ENCODE results near the gene NSMF. TPM values are rescaled to one million over a fixed set of nuclear protein-coding genes. Genes with fewer than 3 reads are reported as not detected.

The NSMF gene
- total RNA-seq, 2 donors from 2014 or later: 41.5 to 54.2 TPM

DNA sequence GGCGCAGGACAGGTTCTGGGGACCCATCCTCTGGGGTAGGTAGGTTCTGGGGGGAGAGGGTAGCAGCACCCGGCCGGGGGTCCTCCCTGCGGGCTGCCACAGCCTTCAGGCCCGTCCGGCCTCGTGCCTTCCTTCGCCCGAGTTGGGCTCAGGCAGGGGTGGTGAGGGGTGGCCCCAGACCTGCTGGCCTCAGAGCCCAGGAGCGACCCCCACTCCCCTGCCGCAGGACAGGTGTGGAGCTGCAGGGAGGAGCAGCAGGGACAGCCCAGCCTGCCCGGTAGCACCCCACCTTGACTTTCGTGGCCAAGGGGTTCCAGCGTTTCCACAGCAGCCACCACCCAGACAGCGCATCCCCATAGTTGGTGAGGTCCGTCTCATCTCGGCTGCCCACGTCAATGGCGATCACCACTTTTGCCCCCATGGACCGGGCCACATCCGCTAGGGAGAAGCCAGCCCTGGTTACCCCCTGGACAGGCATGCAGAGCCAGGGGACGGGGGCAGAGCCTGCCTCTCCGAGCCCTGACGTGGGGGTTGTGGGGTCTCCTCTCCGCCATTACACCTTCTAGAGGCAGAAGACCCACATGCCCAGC is 3.4 kb upstream of the NSMF start:
- no peaks in the 10 kb centered on the region for H3K9me3 ChIP-seq (ENCODE audit: control insufficient read depth, low read length, poor library complexity, severe bottlenecking)
- Mint-ChIP-seq H3K36me3 (ENCODE audit: low read depth) (no peaks in the 10 kb centered on the region), H3K27me3 (no peaks in the 10 kb centered on the region), H3K27ac (no peak overlapping the region), H3K4me3 (peak overlapping the region; percentile 75), H3K4me1 (peaks cover 16% of the 10 kb centered on the region)
- ATAC-seq (no peak), DNase-seq (no peak)

DNA sequence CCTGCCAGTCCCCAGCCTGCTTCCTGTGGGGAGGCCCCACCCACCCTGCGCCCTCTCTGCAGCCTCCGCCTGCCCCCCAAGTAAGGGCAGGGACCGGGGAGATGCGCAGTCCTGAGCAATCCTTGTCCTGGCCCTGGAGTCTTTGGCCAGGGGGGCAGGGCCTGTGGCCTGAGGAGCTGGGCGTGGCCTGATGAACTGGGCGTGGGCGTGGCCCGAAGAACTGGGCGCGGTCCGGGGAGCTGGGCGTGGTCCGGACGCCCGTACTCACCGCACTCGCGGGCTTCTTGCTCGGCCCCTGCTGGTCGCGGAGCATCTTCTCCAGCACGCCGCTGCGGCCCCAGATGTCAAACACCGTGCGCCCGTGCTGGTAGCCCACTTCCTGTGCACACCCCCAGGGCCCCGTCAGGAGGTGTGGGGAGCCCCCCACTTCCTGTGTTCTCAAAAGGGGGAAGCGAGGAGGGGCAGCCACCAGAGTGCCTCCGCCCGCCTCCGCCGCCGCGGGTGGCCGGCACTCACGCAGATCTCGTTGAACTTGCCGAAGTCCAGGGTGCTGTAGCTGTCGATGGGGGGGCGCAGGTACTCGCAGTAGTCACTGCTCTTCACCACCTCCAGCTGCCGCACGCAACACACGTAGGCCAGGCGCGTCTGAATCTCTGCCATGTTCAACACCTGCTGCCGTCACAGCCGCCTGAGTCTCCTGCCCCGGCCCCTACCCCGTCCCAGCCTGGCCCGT is 2.7 kb upstream of the NSMF start:
- no peaks in the 10 kb centered on the region for H3K27me3 Mint-ChIP-seq
- DNase-seq (peak; percentile 47 to 64 (median 59)), ATAC-seq (peak; percentile 67)
- peak overlapping the region; percentile 75 for H3K4me3 Mint-ChIP-seq
- peaks cover 16% of the 10 kb centered on the region for H3K4me1 Mint-ChIP-seq
- no peak overlapping the region for H3K27ac Mint-ChIP-seq
- H3K36me3 Mint-ChIP-seq (ENCODE audit: low read depth): no peaks in the 10 kb centered on the region
- no peaks in the 10 kb centered on the region for H3K9me3 ChIP-seq (ENCODE audit: control insufficient read depth, low read length, poor library complexity, severe bottlenecking)

DNA sequence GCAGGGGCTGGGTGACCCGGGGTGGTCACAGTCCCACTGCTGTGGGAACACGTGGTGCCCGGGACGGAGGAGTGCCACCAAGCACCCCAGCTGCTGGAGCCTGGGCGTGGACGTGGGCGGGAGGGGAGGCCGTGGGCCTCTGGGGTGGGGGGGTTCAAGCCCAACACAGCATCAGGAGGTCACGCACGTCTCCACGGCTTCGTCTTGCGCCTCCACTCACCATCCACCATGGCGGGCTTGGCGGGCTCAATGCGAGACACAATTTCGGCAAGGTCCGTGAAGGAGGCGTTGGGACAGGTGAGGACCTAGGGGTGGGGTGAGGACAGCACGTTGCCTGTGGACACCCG is 2.2 kb upstream of the NSMF start:
- H3K9me3 ChIP-seq (ENCODE audit: control insufficient read depth, low read length, poor library complexity, severe bottlenecking): no peaks in the 10 kb centered on the region
- Mint-ChIP-seq H3K27ac (no peak overlapping the region), H3K4me1 (peaks cover 15% of the 10 kb centered on the region), H3K4me3 (peak overlapping the region; percentile 75), H3K27me3 (no peaks in the 10 kb centered on the region), H3K36me3 (ENCODE audit: low read depth) (no peaks in the 10 kb centered on the region)
- DNase-seq: no peak
- no peak for ATAC-seq

DNA sequence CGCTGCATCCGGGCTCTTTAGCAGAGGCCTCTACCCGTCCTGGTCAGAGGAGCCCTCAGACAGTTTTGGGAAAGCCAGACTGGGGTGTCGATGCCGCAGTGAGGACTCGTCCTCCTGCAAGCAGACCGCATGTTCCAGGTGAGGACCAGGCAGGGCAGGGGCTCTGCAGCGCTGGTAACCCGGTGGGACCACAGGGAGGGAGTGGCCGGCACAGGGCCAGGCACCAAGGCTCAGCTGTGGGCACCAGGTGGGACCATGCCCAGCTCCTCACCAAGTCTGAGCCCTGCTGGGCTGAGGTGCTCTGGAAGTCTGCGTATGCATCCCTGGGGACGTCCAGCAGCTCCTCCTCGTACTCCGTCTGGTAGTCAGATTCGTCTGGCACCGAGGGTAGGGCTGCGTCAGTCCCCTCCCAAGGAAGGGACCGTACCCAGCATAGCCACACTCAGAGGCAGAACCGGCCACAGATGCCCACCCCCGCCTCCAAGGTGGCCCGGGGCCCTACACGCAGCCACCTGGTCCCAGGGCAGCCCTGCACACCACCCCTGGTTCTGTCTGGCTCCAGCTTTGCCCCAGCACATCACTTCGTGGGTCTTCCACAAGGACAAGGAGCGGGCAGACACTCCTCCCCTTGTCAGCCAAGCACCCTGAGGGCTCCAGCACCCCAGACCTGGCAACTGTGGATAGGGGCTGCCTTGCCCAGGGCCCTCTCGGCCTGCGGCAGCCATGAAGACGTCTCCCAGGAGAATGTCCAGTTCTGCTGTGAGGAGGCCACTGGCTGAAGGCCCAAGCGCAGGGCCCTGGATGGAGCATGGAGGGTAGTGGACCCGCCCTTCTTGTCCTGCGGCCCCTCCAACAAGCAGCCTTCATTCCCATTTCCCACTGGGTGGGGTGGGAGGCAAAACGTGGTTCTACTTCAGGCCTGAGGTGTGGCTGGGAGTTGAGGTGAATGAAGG is 1.5 kb upstream of the NSMF start:
- ATAC-seq: no peak
- DNase-seq: no peak

DNA sequence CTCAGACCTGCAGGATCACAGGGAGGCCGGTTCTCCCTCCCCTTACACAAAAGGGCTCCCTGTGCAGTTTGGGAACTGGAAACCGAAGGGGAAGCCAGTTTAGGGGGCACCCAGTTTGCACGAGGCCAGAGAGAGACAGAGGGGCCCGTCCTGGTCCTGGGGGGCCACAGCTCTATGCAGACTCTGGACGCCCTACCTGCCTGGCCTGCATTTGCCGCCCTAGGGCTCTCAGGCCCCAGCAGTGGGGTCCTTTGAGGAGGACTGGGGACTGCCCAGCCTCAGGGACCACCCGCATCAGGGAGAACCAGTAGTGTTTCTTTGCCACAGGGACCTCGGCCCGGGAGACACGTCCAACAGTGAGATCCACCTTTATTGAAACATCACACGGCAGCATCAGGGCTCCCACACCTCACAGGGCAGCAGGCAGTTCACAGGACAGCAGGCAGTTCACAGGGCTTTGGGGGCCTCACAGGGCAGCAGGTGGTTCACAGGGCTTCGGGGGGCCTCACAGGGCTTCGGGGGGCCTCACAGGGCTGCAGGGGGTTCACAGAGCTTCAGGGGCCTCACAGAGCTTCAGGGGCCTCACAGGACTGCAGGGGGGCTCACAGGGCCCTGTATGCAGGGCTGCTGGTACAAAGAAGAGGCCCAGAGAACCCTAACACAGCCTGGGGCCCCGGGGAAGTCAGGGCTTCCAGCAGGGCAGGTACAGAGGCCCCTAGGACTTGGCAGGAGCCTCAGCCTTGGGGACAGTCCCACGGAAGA is 648 bp upstream of the NSMF start:
- H3K36me3 Mint-ChIP-seq (ENCODE audit: low read depth): no peaks in the 10 kb centered on the region
- peaks cover 13% of the 10 kb centered on the region for H3K4me1 Mint-ChIP-seq
- H3K27ac Mint-ChIP-seq: no peak overlapping the region
- H3K27me3 Mint-ChIP-seq: no peaks in the 10 kb centered on the region
- H3K9me3 ChIP-seq (ENCODE audit: control insufficient read depth, low read length, poor library complexity, severe bottlenecking): no peaks in the 10 kb centered on the region
- peak overlapping the region; percentile 66 for H3K4me3 Mint-ChIP-seq
- ATAC-seq: no peak
- DNase-seq: no peak

More for the DNA sequence above, 1.5 kb upstream of the NSMF start:
- H3K4me1 Mint-ChIP-seq: peaks cover 13% of the 10 kb centered on the region
- no peaks in the 10 kb centered on the region for H3K9me3 ChIP-seq (ENCODE audit: control insufficient read depth, low read length, poor library complexity, severe bottlenecking)
- no peak overlapping the region for H3K27ac Mint-ChIP-seq
- H3K4me3 Mint-ChIP-seq: peak overlapping the region; percentile 75
- no peaks in the 10 kb centered on the region for H3K27me3 Mint-ChIP-seq
- no peaks in the 10 kb centered on the region for H3K36me3 Mint-ChIP-seq (ENCODE audit: low read depth)

DNA sequence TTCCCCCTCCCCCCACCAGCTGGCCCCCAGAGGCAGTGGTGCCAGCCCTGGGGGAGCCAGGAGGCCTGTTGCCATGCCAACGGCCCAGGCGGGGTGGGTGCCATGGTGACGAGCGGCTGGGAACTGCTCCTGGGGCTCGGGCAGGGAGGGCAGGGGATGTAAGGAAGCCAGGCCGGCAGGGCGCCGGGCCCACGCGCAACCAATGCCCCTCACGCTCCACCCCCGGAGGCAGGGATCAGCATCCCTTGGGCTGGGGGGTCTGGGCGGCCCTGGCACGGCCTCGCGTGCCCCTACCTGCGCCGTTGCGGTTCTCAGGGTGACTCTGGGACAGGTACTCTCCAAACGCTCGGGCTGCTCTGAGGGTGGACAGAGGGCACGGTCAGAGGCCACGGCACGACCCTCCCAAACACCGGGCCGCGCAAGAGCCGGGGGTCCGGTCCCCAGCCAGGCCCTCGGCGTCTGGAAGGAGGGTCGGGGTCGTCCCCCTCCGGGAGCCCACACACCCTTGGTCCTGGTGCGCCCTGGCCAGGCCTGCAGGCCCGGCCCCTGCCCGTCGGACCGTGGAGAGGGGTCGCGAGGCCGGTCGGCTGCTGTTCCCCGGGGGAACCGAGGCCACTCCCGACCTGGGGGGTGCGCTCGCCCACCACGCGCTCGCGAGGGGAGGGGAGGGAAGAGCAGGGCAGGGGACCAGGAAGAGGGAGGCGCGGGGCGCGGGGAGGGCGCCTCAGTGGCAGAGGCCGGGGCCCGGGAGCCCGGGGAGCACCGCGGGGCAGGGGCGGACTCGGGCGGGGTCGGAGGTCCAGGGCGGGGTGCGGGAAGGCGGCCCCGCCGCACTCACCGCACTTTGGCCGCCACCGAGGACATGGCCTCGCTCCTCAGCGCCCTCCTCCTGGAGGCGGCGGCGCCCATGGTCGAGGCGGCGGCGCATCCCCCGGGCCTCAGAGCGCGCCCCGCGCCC is 661 bp downstream of the NSMF start:
- no peak overlapping the region for H3K4me3 Mint-ChIP-seq
- ATAC-seq (peak; percentile 26), DNase-seq (peak in 2 of 3 donors; percentile 4 to 7)
- no peak overlapping the region for H3K27ac Mint-ChIP-seq
- H3K36me3 Mint-ChIP-seq (ENCODE audit: low read depth): no peaks in the 10 kb centered on the region
- H3K27me3 Mint-ChIP-seq: no peaks in the 10 kb centered on the region
- no peaks in the 10 kb centered on the region for H3K9me3 ChIP-seq (ENCODE audit: control insufficient read depth, low read length, poor library complexity, severe bottlenecking)
- peaks cover 13% of the 10 kb centered on the region for H3K4me1 Mint-ChIP-seq

DNA sequence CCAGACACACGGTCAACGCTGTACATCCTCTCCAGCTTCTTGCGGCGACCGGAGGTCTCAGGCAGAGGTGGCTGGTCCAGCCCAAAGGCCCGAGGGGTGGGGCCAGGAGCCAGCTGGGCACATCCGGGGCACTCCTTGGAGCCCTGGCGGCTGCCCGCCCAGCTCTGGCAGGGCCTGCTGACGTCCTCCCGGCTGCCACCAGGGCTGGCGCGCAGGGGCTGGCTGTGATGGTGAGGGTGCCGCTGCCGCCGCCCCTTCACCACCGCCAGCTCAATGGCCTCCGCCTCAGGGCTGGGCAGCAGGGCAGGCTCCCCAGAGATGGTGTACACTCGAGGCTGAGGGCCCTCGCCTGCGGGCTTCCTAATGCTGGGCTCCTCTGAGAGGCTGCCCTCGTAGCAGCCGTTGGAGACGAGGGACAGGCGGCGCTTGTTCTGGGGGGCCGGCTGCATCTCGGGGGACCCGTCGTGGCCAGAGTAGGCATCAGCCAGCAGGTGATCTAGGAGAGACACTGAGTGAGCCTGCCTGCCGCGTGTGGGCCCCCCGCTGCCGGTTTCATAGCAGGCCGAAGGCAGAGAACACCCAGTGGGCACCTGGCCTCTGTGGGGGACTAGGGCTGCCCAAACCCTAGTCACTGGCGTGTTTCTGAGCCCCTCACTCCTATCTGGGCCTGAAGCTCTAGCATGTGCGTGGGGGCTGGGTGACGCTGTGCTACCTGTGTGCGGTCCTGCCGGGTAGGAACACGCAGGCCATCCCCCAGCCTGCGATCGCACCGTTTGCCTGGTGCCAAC is 1.5 kb downstream of the NSMF start:
- Mint-ChIP-seq H3K27ac (no peak overlapping the region), H3K4me1 (peaks cover 10% of the 10 kb centered on the region)
- no peaks in the 10 kb centered on the region for H3K9me3 ChIP-seq (ENCODE audit: control insufficient read depth, low read length, poor library complexity, severe bottlenecking)

DNA sequence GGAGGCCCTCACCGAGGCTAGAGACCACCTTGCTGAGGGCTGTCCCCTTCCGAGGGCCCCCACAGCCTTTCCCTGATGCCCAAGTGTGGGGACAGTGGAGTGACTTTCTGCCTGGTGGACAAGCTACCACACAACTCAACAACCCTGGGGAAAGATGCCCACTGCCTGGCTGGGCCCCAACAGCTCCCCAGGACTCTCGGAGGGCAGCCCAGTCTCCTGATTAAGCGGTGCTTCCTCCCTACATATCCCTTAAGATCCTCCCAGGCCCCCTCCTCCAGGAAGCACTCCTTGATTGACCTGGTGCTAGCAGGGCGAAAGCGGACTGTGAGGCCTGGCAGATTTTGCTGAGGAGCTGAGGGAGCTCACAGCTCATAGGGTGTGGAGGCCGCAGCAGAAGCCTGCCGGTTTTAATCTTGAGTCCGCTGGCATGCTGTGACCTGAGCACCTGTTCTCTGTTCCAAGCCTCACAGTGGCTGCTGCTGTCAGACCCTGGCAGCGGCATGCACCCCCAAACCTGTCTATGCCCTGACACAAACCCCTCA is 2.2 kb downstream of the NSMF start:
- H3K27ac Mint-ChIP-seq: peak overlapping the region; percentile 27
- H3K4me1 Mint-ChIP-seq: peaks cover 14% of the 10 kb centered on the region
- ATAC-seq (no peak), DNase-seq (peak in 1 of 3 donors; percentile 5)
- no peaks in the 10 kb centered on the region for H3K9me3 ChIP-seq (ENCODE audit: control insufficient read depth, low read length, poor library complexity, severe bottlenecking)
- H3K27me3 Mint-ChIP-seq: no peaks in the 10 kb centered on the region
- no peak overlapping the region for H3K4me3 Mint-ChIP-seq
- no peaks in the 10 kb centered on the region for H3K36me3 Mint-ChIP-seq (ENCODE audit: low read depth)

More for the DNA sequence above, 1.5 kb downstream of the NSMF start:
- no peaks in the 10 kb centered on the region for H3K27me3 Mint-ChIP-seq
- no peaks in the 10 kb centered on the region for H3K36me3 Mint-ChIP-seq (ENCODE audit: low read depth)
- DNase-seq: peak in 2 of 3 donors; percentile 5 to 7
- ATAC-seq: no peak
- H3K4me3 Mint-ChIP-seq: peak overlapping the region; percentile 60

DNA sequence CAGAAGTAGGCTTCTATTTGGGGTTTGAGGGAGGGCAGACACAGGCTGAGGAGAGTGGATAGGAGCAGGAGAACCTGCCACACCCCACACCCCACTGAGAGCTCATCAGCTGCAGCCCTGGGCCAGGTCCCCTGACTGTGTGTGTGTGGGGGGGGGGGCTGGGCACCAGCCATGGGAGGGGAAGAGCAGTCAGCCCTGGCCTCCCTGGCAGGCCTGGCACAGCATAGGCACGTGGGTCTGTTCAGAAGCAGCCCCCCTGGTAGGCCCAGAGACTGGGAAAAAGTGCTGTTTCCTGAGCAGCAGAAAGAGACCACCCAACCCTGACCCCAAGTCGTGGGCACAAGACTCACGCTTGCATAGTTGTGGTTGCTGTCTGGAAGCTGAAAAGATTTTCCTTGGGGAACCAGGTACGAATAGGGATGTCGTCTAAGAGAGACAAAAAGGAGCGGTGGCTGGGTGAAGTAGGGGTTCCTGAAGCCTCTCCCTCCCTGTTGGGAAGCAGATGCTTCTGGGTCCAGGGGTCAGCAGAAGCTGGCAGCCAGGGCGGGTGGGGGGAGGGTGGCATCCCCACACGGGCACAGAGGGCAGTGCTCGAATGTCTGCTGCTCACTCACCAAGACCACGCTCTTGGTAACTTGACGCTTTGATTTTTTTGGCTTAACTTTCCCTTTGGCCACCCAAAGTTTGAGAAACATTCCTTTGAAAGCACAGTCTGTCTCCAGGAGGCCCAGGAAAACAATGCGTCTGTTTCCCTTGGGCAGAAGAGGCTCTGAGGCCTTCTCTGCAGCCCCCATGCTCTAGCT is 2.9 kb downstream of the NSMF start:
- ATAC-seq (no peak), DNase-seq (peak in 1 of 3 donors; percentile 3)
- H3K27ac Mint-ChIP-seq: peak overlapping the region; percentile 27
- H3K9me3 ChIP-seq (ENCODE audit: control insufficient read depth, low read length, poor library complexity, severe bottlenecking): no peaks in the 10 kb centered on the region
- H3K4me1 Mint-ChIP-seq: peaks cover 17% of the 10 kb centered on the region
- H3K36me3 Mint-ChIP-seq (ENCODE audit: low read depth): no peaks in the 10 kb centered on the region
- no peak overlapping the region for H3K4me3 Mint-ChIP-seq
- H3K27me3 Mint-ChIP-seq: no peaks in the 10 kb centered on the region

DNA sequence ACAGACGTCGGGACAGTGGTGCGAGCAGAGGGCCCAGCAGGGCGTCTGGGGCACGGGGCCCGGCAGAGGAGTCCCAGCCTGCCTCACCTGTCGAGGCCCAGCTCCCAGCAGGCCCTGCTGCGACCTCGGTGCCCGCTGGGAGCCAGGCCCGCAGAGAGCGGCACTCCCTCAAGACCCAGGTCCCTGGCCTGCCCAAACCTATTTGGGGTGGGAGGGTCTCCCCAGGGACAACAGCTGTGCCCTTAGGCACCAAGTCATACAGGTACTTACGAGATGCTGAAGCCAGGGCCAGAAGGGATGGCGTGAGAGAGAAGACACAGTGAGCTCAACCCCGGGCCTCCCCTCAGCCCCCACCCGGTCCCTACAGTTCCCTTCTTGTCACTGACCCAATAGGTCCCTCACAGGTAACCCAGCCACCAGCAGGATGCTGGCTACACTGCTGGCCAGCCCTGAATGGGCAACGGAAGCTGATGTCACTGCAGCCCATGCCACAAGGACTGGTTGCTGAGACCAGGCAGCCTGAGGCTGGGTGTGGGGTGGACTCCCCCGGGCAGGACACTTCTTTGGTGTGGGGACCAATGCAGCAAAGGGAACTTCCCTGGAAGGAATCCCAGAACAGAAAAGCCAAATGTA is 3.7 kb downstream of the NSMF start:
- Mint-ChIP-seq H3K4me1 (peaks cover 18% of the 10 kb centered on the region), H3K27ac (no peak overlapping the region), H3K27me3 (no peaks in the 10 kb centered on the region), H3K4me3 (no peak overlapping the region), H3K36me3 (ENCODE audit: low read depth) (no peaks in the 10 kb centered on the region)
- peak in 2 of 3 donors; percentile 4 to 6 for DNase-seq
- ATAC-seq: no peak
- no peaks in the 10 kb centered on the region for H3K9me3 ChIP-seq (ENCODE audit: control insufficient read depth, low read length, poor library complexity, severe bottlenecking)
